ENCODE results near the gene GOLGA8B. TPM values are rescaled to one million over a fixed set of nuclear protein-coding genes. Genes with fewer than 3 reads are reported as not detected.
A peak's percentile ranks its signal among the peaks of the same experiment; 100 is the strongest.

The GOLGA8B gene
- total RNA-seq, 4 donors from 2014 or later: 59.3 to 120 (median 86.5) TPM

- ATAC-seq (ENCODE audit: low FRiP score) (no peak), DNase-seq (ENCODE audit: low spot score) (no peak)
- no peak for TF ChIP-seq CTCF (IDR thresholded peaks at IDR 0.05)
These were observed 35.7 kb upstream of the GOLGA8B start for GRCh38 chr15:34619151-34619550.

- no peak for DNase-seq (ENCODE audit: low spot score)
- TF ChIP-seq CTCF (IDR thresholded peaks at IDR 0.05): no peak
These were observed 34.6 kb upstream of the GOLGA8B start for GRCh38 chr15:34618073-34618472.

DNA sequence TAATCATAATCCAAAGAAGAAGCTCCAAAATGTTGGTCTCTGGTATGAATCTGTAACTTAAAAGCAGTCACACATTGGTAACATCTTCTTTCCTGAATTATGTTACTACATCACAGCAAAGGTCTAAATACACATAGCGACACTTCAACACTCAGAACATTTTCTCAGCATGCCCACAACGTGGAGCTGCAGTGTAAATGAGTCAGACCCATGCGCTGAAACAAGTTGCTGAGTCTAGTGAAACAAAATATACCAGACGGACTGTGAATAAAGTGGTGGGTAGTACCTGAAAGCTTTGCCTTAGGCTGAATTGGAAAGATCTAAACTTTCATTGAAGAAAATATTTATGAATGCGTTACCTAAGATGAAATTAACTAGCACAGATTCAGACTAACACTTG, 33.2 kb upstream of the GOLGA8B start:
- ATAC-seq (ENCODE audit: low FRiP score): peak; percentile 44
- DNase-seq (ENCODE audit: low spot score): no peak
- no peak for TF ChIP-seq CTCF (IDR thresholded peaks at IDR 0.05)

More at GRCh38 chr15:34618073-34618472, 34.6 kb upstream of the GOLGA8B start:
- no peak for ATAC-seq (ENCODE audit: low FRiP score)

- TF ChIP-seq CTCF (IDR thresholded peaks at IDR 0.05): no peak
- DNase-seq (ENCODE audit: low spot score): no peak
- no peak for ATAC-seq (ENCODE audit: low FRiP score)
These were observed 30.5 kb upstream of the GOLGA8B start for GRCh38 chr15:34613997-34614396.

- TF ChIP-seq CTCF (IDR thresholded peaks at IDR 0.05): no peak
These were observed 29.9 kb upstream of the GOLGA8B start for GRCh38 chr15:34613301-34613700.

DNA sequence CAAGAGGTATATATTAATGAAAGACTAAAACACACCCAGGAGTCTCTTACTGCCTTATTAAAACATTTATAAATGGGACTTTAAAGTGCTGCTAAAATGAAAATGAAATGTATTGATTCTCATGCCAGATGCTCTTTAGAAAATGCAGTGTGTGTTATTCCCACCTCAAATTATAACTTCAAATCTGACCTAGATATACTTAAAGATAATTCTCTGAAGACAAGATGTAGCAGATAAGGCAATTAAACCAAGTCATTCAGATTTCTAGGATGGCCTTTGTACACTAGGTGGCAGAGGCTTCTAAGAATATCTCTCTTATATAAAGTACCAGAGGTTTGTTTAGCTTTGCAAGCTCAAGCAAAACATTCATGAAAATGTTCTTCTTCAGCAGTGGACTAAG, 26.9 kb upstream of the GOLGA8B start:
- no peak for ATAC-seq (ENCODE audit: low FRiP score)
- no peak for TF ChIP-seq CTCF (IDR thresholded peaks at IDR 0.05)
- no peak for DNase-seq (ENCODE audit: low spot score)

More at GRCh38 chr15:34613301-34613700, 29.9 kb upstream of the GOLGA8B start:
- ATAC-seq (ENCODE audit: low FRiP score) (no peak), DNase-seq (ENCODE audit: low spot score) (no peak)

DNA sequence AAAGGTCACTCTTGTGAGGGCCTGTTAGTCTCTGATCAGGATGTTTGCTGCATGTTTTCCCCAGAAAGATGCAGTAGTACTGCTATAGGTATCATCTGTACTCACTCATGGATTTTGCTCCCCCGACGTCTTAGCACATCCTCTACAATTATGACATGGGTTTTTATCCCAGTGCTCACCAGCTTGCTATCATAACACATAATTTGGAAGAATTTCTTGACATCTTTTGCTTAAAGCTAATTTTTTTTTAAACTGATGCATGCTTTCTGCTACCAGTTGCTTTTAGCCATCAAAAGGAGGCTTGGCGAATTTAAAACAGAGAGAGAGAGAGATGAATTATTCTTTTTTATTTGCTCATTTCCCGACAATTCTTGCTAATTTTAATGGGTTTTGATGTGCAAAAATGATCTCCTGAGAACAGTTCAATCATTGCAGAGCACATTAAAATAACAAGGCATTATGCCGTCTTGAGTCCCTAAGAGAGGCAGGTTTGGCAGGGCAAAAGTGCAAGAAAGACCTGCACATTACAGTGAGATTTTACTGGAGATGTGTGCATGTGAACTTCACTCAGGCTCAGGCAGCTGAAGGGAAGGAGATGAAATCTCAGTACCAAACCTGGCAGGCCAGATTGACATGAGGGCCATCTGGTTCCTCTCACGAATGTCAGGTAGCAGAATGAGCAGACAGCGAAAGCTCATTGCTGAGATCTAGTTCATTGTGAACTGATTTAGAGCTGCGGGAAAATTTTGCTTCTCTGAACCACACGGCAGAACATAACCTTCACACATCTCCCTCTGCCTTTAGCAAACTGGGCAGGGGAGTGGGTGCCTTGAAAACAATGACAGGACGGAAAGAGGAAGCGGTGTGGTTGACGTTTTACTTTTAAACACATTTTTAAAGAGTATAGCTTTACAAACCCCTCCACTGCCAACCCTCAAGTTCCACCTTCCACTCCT, 25.9 kb upstream of the GOLGA8B start:
- DNase-seq (ENCODE audit: low spot score) (no peak), ATAC-seq (ENCODE audit: low FRiP score) (no peak)
- no peak for TF ChIP-seq CTCF (IDR thresholded peaks at IDR 0.05)
